H1 (cell line): ENCODE data around the gene PPP2R2B. TPM values are rescaled to one million over a fixed set of nuclear protein-coding genes. Genes with fewer than 3 reads are reported as not detected.

Source experiments
- CTCF ChIA-PET: fragments of 300-600 bp; sonication (Branson Sonifier 250); formaldehyde crosslinking; loops from one replicate; lab custom pipeline; 2021; ENCODE audit not compliant: partially characterized antibody; lab: Charles Lee
- POLR2A ChIA-PET: fragments of 300-600 bp; sonication (Branson Sonifier 250); formaldehyde crosslinking; loops from one replicate; lab custom pipeline; 2021; ENCODE audit warnings: inconsistent platforms; ENCODE audit not compliant: partially characterized antibody; lab: Charles Lee
- DNase-seq, 2 experiments: peaks; one replicate each; pipeline versions ENCODE4 v3.0.0 to v3.0.0-alpha.2; 2010 to 2022; ENCODE audit warnings: low spot score in 2 of 2, low read depth in 1 of 2, mixed read lengths in 1 of 2
- FAIRE-seq: peaks from 2 replicates; lab custom pipeline; 2011; peaks lifted over from hg19 to GRCh38; lab: Jason Lieb, UNC
- H2AFZ ChIP-seq: 2 replicates; pipeline ENCODE4 v1.8.1; 2012; ENCODE audit warnings: low read length, inconsistent platforms
- H2AK5ac ChIP-seq: 2 replicates; pipeline ENCODE4 v1.6.1; 2013; ENCODE audit warnings: low read depth, low read length
- H2BK120ac ChIP-seq: replicated peaks from 2 replicates; pipeline ENCODE3; 2013; ENCODE audit warnings: low read depth, low read length, inconsistent platforms
- H2BK12ac ChIP-seq: 2 replicates; pipeline ENCODE4 v1.6.1; 2013; ENCODE audit warnings: low read depth, low read length
- H2BK15ac ChIP-seq: 2 replicates; pipeline ENCODE4 v1.6.1; 2013; ENCODE audit warnings: low read length
- H2BK20ac ChIP-seq: 2 replicates; pipeline ENCODE4 v1.6.1; 2013; ENCODE audit warnings: low read length
- H2BK5ac ChIP-seq: 2 replicates; pipeline ENCODE4 v1.6.1; 2013; ENCODE audit warnings: low read depth, low read length
- H3K14ac ChIP-seq: 2 replicates; pipeline ENCODE4 v1.6.1; 2013; ENCODE audit warnings: inconsistent platforms; ENCODE audit not compliant: insufficient read length
- H3K18ac ChIP-seq: 2 replicates; pipeline ENCODE4 v1.6.1; 2013; ENCODE audit warnings: low read length; ENCODE audit errors: extremely low read depth
- H3K23ac ChIP-seq: 2 replicates; pipeline ENCODE4 v1.6.1; 2013; ENCODE audit warnings: inconsistent platforms; ENCODE audit not compliant: insufficient read length
- H3K23me2 ChIP-seq: 2 replicates; pipeline ENCODE4 v1.6.1; 2013; ENCODE audit warnings: low read depth, low read length
- H3K27ac ChIP-seq: 2 replicates; pipeline ENCODE4 v1.6.1; 2011; ENCODE audit warnings: low read depth, low read length, inconsistent platforms
- H3K27me3 ChIP-seq, 4 experiments: replicated peaks in 1 of 4; 1 replicate in 1 of 4; 2 replicates in 3 of 4; pipeline versions ENCODE4 v1.6.1 to v1.8.1; 2011 to 2013; ENCODE audit warnings: low read length in 3 of 4, mild to moderate bottlenecking in 3 of 4, inconsistent platforms in 2 of 4, mixed read lengths in 2 of 4, moderate library complexity in 1 of 4; ENCODE audit not compliant: control insufficient read depth in 3 of 4, insufficient read depth in 3 of 4; ENCODE audit errors: extremely low read depth in 1 of 4
- H3K36me3 ChIP-seq, 4 experiments: 2 replicates each; pipeline versions ENCODE4 v1.6.1 to v1.8.1; 2011 to 2013; ENCODE audit warnings: mild to moderate bottlenecking in 4 of 4, low read length in 3 of 4, moderate library complexity in 2 of 4, control low read depth in 1 of 4, inconsistent platforms in 1 of 4; ENCODE audit not compliant: insufficient read depth in 4 of 4, control insufficient read depth in 2 of 4
- H3K4ac ChIP-seq: replicated peaks from 2 replicates; pipeline ENCODE3; 2013; ENCODE audit warnings: low read length, low read depth, mixed read lengths, inconsistent platforms; ENCODE audit not compliant: insufficient read length
- H3K4me1 ChIP-seq, 4 experiments: replicated peaks in 1 of 4; 1 replicate in 1 of 4; 2 replicates in 3 of 4; pipeline versions ENCODE4 v1.6.1 to v1.8.1; 2011 to 2013; ENCODE audit warnings: low read length in 3 of 4, inconsistent platforms in 2 of 4, mixed read lengths in 1 of 4; ENCODE audit not compliant: insufficient read depth in 4 of 4, control insufficient read depth in 3 of 4
- H3K4me2 ChIP-seq, 2 experiments: 2 replicates each; pipeline versions ENCODE4 v1.6.1 to v1.8.1; 2011 to 2013; ENCODE audit warnings: low read depth in 2 of 2, low read length in 2 of 2, control low read depth in 1 of 2, inconsistent platforms in 1 of 2, mild to moderate bottlenecking in 1 of 2; ENCODE audit not compliant: insufficient read depth in 1 of 2
- H3K4me3 ChIP-seq, 4 experiments: fragments of 200-600, 300-600 bp in 1 of 4; sonication (generic), shearing (Covaris generic), sonication (Bioruptor Twin) in 1 of 4; 2 replicates each; pipeline versions ENCODE4 v1.5.1 to v1.8.1; 2011 to 2016; ENCODE audit warnings: low read length in 4 of 4, low read depth in 3 of 4, control low read depth in 2 of 4, inconsistent platforms in 2 of 4, mild to moderate bottlenecking in 2 of 4, mixed read lengths in 1 of 4, moderate library complexity in 1 of 4; ENCODE audit not compliant: insufficient read depth in 2 of 4; ENCODE audit errors: extremely low read depth in 1 of 4
- H3K56ac ChIP-seq: replicated peaks from 2 replicates; pipeline ENCODE3; 2013; ENCODE audit warnings: low read depth, mild to moderate bottlenecking, mixed read lengths, low read length, inconsistent platforms; ENCODE audit not compliant: insufficient read length
- H3K79me1 ChIP-seq: 2 replicates; pipeline ENCODE4 v1.6.1; 2013; ENCODE audit warnings: low read depth, low read length, control low read depth
- H3K79me2 ChIP-seq, 2 experiments: 2 replicates each; pipeline versions ENCODE4 v1.6.1 to v1.8.1; 2012 to 2013; ENCODE audit warnings: low read length in 2 of 2, mild to moderate bottlenecking in 2 of 2, inconsistent platforms in 1 of 2; ENCODE audit not compliant: insufficient read depth in 2 of 2, control insufficient read depth in 1 of 2
- H3K9ac ChIP-seq, 4 experiments: replicated peaks in 1 of 4; 1 replicate in 1 of 4; 2 replicates in 3 of 4; pipeline versions ENCODE4 v1.6.1 to v1.8.1; 2011 to 2013; ENCODE audit warnings: low read depth in 3 of 4, low read length in 3 of 4, control low read depth in 2 of 4, mild to moderate bottlenecking in 2 of 4, moderate library complexity in 2 of 4, inconsistent platforms in 1 of 4; ENCODE audit errors: extremely low read depth in 1 of 4
- H3K9me3 ChIP-seq, 2 experiments: 2 replicates each; pipeline versions ENCODE4 v1.6.1 to v1.8.1; 2012 to 2013; ENCODE audit warnings: mild to moderate bottlenecking in 2 of 2, moderate library complexity in 2 of 2, control low read depth in 1 of 2, inconsistent platforms in 1 of 2, low read depth in 1 of 2, low read length in 1 of 2, mixed read lengths in 1 of 2; ENCODE audit not compliant: insufficient read depth in 2 of 2
- H4K20me1 ChIP-seq, 2 experiments: replicated peaks in 1 of 2; 2 replicates each; pipeline versions ENCODE3 to v1.8.1; 2011 to 2013; ENCODE audit warnings: inconsistent platforms in 2 of 2, low read length in 2 of 2, mild to moderate bottlenecking in 1 of 2; ENCODE audit not compliant: insufficient read depth in 2 of 2, control insufficient read depth in 1 of 2
- H4K5ac ChIP-seq: 2 replicates; pipeline ENCODE4 v1.6.1; 2013; ENCODE audit warnings: low read length, low read depth, mixed read lengths, inconsistent platforms; ENCODE audit not compliant: insufficient read length
- H4K8ac ChIP-seq: 2 replicates; pipeline ENCODE4 v1.8.0; 2013; ENCODE audit warnings: mild to moderate bottlenecking, moderate library complexity, low read length, inconsistent platforms; ENCODE audit not compliant: insufficient read depth; ENCODE audit errors: extremely low read depth
- H4K91ac ChIP-seq: replicated peaks from 2 replicates; pipeline ENCODE3; 2013; ENCODE audit warnings: low read length, mixed read lengths, inconsistent platforms; ENCODE audit not compliant: insufficient read length
- ATF3 ChIP-seq: IDR thresholded peaks from 2 replicates; pipeline ENCODE4 v1.6.1; 2011; ENCODE audit warnings: low read depth, mild to moderate bottlenecking, low read length; ENCODE audit not compliant: insufficient read depth
- BACH1 ChIP-seq: IDR thresholded peaks from 2 replicates; pipeline ENCODE4 v1.6.1; 2012; ENCODE audit warnings: low read length, improper control_type of control experiment
- BCL11A ChIP-seq, 2 experiments: IDR thresholded peaks; one replicate each; pipeline ENCODE4 v1.6.1; 2011; ENCODE audit warnings: low read depth in 2 of 2, low read length in 2 of 2, mild to moderate bottlenecking in 2 of 2
- CBX8 ChIP-seq: fragments of 300-800, 300-1000 bp; sonication (generic); IDR thresholded peaks from 2 replicates; pipeline ENCODE4 v1.7.1; 2016; ENCODE audit warnings: low read depth, low read length, borderline replicate concordance
- EP300 ChIP-seq, 2 experiments: IDR thresholded peaks; 1 replicate in 1 of 2; 2 replicates in 1 of 2; pipeline ENCODE4 v1.6.1; 2011 to 2012; ENCODE audit warnings: low read depth in 2 of 2, low read length in 2 of 2, mild to moderate bottlenecking in 2 of 2, borderline replicate concordance in 1 of 2, inconsistent platforms in 1 of 2, moderate library complexity in 1 of 2
- HDAC2 ChIP-seq, 2 experiments: fragments of 300-600 bp in 1 of 2; sonication (generic) in 1 of 2; IDR thresholded peaks; 2 replicates each; pipeline ENCODE4 v1.6.1; 2011 to 2012; ENCODE audit warnings: low read depth in 2 of 2, low read length in 2 of 2, mild to moderate bottlenecking in 2 of 2, moderate library complexity in 2 of 2, borderline replicate concordance in 1 of 2, inconsistent platforms in 1 of 2
- KDM1A ChIP-seq: fragments of 200-600, 300-600 bp; sonication (generic); IDR thresholded peaks from 2 replicates; pipeline ENCODE4 v1.7.1; 2016; ENCODE audit warnings: mild to moderate bottlenecking, low read length, borderline replicate concordance
- MAX ChIP-seq: IDR thresholded peaks from 2 replicates; pipeline ENCODE4 v1.6.1; 2012; ENCODE audit warnings: inconsistent platforms
- NRF1 ChIP-seq: IDR thresholded peaks from 2 replicates; pipeline ENCODE4 v1.6.1; 2011; ENCODE audit warnings: mild to moderate bottlenecking, low read depth, low read length, improper control_type of control experiment
- RFX5 ChIP-seq: IDR thresholded peaks from 2 replicates; pipeline ENCODE4 v1.6.1; 2011; ENCODE audit warnings: low read depth, low read length, improper control_type of control experiment, borderline replicate concordance
- RXRA ChIP-seq: IDR thresholded peaks from 2 replicates; pipeline ENCODE4 v1.6.1; 2011; ENCODE audit warnings: low read depth, mild to moderate bottlenecking, low read length, moderate library complexity; ENCODE audit not compliant: insufficient read depth
- SP1 ChIP-seq: IDR thresholded peaks from 2 replicates; pipeline ENCODE4 v1.6.1; 2011; ENCODE audit warnings: low read depth, low read length
- SP4 ChIP-seq: IDR thresholded peaks from 2 replicates; pipeline ENCODE4 v1.6.1; 2012; ENCODE audit warnings: low read length, inconsistent platforms
- TAF1 ChIP-seq: IDR thresholded peaks from 2 replicates; pipeline ENCODE4 v1.6.1; 2011; ENCODE audit warnings: mild to moderate bottlenecking, low read depth, low read length
- WGBS, 2 experiments: shearing (Covaris generic) in 1 of 2; methylation state at CpG; one replicate each; pipeline versions ENCODE4 v1.1.6 to v1.1.7; 2013 to 2015; ENCODE audit warnings: low lambda C conversion rate in 2 of 2, mixed read lengths in 2 of 2, inconsistent platforms in 1 of 2, low coverage in 1 of 2, missing lambda C conversion rate in 1 of 2; ENCODE audit not compliant: insufficient replicate concordance in 2 of 2, insufficient coverage in 1 of 2, insufficient read length in 1 of 2; ENCODE audit errors: extremely low coverage in 1 of 2, missing lambda C conversion rate in 1 of 2; 5-methylcytosine and 5-hydroxymethylcytosine counted together
- polyA plus RNA-seq, 7 experiments: library from polyadenylated mRNA; depleted of rRNA in 3 of 7; stranded (reverse) in 5 of 7; unstranded in 2 of 7; fragments of >200 nt in 5 of 7; fragments of 200-250 nt in 2 of 7; gene quantifications; 1 replicate in 5 of 7; 2 replicates in 1 of 7; 4 replicates in 1 of 7; pipeline versions ENCODE4 v1.2.1 to v1.2.3, GENCODE V29; 2011 to 2013; ENCODE audit warnings: missing spikeins in 2 of 7, mixed read lengths in 2 of 7
- total RNA-seq: library from RNA; stranded (reverse); fragmentation: NEBNext Ultra II Directional; extraction: Animal tissue kit (Norgen Biotek cat#: 25700); gene quantifications from 2 replicates; pipeline ENCODE4 v1.2.1, GENCODE V29; 2021

Gene PPP2R2B
- total and polyA plus RNA-seq, 2 of the 8 experiments (the other 6 are each of a cell fraction or from before 2014, with no cell fraction given) = 21.1 to 37.1 TPM

GRCh38 chr5:146599261-146599660 is 279.3 kb downstream of the PPP2R2B start:
- FAIRE-seq = no peak
- no peak overlapping the region for H3K4me2 ChIP-seq
- no peak for TF ChIP-seq MAX
- TF ChIP-seq TAF1 = no peak
- TF ChIP-seq BACH1 = no peak
- TF ChIP-seq RXRA = no peak
- no peak for TF ChIP-seq BCL11A (IDR thresholded peaks at IDR 0.05; ENCODE audit: low read depth in 2 of 2, low read length in 2 of 2)
- TF ChIP-seq ATF3 = no peak
- no peak for TF ChIP-seq SP1
- no peak for TF ChIP-seq NRF1
- TF ChIP-seq KDM1A = no peak
- no peak for TF ChIP-seq HDAC2 (IDR thresholded peaks at IDR 0.05; ENCODE audit: borderline replicate concordance in 1 of 2, low read depth in 2 of 2, low read length in 2 of 2)
- TF ChIP-seq RFX5 = no peak
- TF ChIP-seq CBX8 = no peak
- TF ChIP-seq EP300 (IDR thresholded peaks at IDR 0.05; ENCODE audit: borderline replicate concordance in 1 of 2, low read depth in 2 of 2, low read length in 2 of 2) = no peak
- TF ChIP-seq SP4 = no peak

More at GRCh38 chr5:146599261-146599660, 279.3 kb downstream of the PPP2R2B start:
- H3K79me2 ChIP-seq = no peaks in the 10 kb centered on the region
- no peak overlapping the region for H2AK5ac ChIP-seq
- WGBS, 2 experiments = 88% methylated on average over 1 of the region's 1 CpG; no CpG with 5 or more reads in 1 of the 2 experiments
- no peak overlapping the region for H3K4ac ChIP-seq
- H2BK12ac ChIP-seq = no peak overlapping the region
- H3K9ac ChIP-seq = no peak overlapping the region
- H2BK15ac ChIP-seq = no peak overlapping the region
- no peak overlapping the region for H3K27ac ChIP-seq
- H3K36me3 ChIP-seq = peaks cover 0 to 6% (median 0%) of the 10 kb centered on the region in 4 experiments; a peak in 3 of 8 replicates
- no peak overlapping the region for H2BK120ac ChIP-seq
- no peak overlapping the region for H3K18ac ChIP-seq
- H3K4me3 ChIP-seq = no peak overlapping the region
- H2AFZ ChIP-seq = no peak overlapping the region
- no peaks in the 10 kb centered on the region; the same call in 1 of the 2 replicates for H3K23me2 ChIP-seq
- no peak overlapping the region for H2BK5ac ChIP-seq
- no peaks in the 10 kb centered on the region for H4K20me1 ChIP-seq
- no peak overlapping the region for H3K23ac ChIP-seq
- POLR2A ChIA-PET = no interaction called here
- H3K14ac ChIP-seq = no peak overlapping the region
- no peak overlapping the region for H2BK20ac ChIP-seq
- DNase-seq = no peak
- no peak overlapping the region for H3K56ac ChIP-seq
- H4K5ac ChIP-seq = no peak overlapping the region
- CTCF ChIA-PET = interaction anchor here (1.2 kb wide), 1 partner anchor 51 kb away, joined by 4 read pairs; no protein-coding TSS in a partner anchor
- H3K27me3 ChIP-seq = no peaks in the 10 kb centered on the region
- no peak overlapping the region for H4K8ac ChIP-seq
- H3K4me1 ChIP-seq = no peaks in the 10 kb centered on the region
- H3K9me3 ChIP-seq = no peaks in the 10 kb centered on the region
- H4K91ac ChIP-seq = no peak overlapping the region
- H3K79me1 ChIP-seq = no peaks in the 10 kb centered on the region
